ENCODE results near the gene NLRP10.

DNA sequence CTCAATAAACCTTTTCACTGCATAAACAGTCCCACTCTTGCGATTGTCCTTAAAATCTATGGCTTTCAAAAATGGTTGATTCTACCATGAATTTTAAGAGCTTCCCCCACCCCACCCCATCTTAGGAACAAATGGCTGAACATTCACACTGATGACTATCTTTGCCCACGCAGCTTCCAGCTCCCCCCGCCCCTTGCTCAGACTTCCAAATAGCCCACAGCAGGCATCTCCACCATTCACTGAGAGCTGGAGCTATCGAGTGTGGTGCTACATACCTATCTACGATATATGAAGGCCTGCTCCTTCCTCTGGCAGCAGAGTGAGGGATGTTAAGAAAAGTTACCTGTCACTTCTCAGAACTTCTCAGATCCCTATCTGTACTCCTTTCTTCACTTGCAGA is 48.6 kb upstream of the NLRP10 start:
- no peak for TF ChIP-seq CTCF (IDR thresholded peaks at IDR 0.05)
- TF ChIP-seq EZH2phosphoT487 (IDR thresholded peaks at IDR 0.05), result no peak
